Lower leg skin (tissue), 4 donors: ENCODE measurements around the gene STARD5. TPM values are rescaled to one million over a fixed set of nuclear protein-coding genes. Genes with fewer than 3 reads are reported as not detected.

ENCODE experiments used
- DNase-seq, 2 donors: peaks; one replicate each; pipeline ENCODE4 v3.0.0-alpha.2; 2019; ENCODE audit warnings: low spot score in 2 of 2
- H3K4me3 ChIP-seq: fragments of 200-600 bp; sonication (generic); 2 replicates; pipeline ENCODE4 v1.5.1; 2017; ENCODE audit warnings: mild to moderate bottlenecking, low read depth; ENCODE audit not compliant: poor library complexity, severe bottlenecking
- POLR2A ChIP-seq, 2 donors: fragments of 450-650 bp; IDR thresholded peaks; one replicate each; pipeline ENCODE4 v1.6.1; 2016 to 2017; ENCODE audit warnings: antibody characterized with exemption in 2 of 2, mild to moderate bottlenecking in 1 of 2, moderate library complexity in 1 of 2
- WGBS, 2 donors: methylation state at CpG; one replicate each; pipeline ENCODE4 v1.1.5; 2018; 5-methylcytosine and 5-hydroxymethylcytosine counted together
- intact Hi-C: fragments of 100-400 bp; cut with DNase I; formaldehyde crosslinking; loops from one replicate; pipeline ENCODE4 v1.15.0; 2023; ENCODE audit warnings: low total_unique reads
- total RNA-seq, 4 donors: library from RNA; depleted of rRNA; stranded (reverse); fragments of >200 nt; gene quantifications; one replicate each; pipeline ENCODE4 v1.1.0, GENCODE V29; 2016
- TF ChIP-seq, protein P1 (sequence below), 3 donors: fragments of 450-650 bp; IDR thresholded peaks; one replicate each; pipeline ENCODE4 v1.5.1; 2016; ENCODE audit warnings: antibody characterized with exemption in 3 of 3, mild to moderate bottlenecking in 3 of 3, moderate library complexity in 2 of 3

Gene STARD5
- total RNA-seq, 4 donors from 2014 or later, result 57.0 to 108 (median 92.7) TPM

DNA sequence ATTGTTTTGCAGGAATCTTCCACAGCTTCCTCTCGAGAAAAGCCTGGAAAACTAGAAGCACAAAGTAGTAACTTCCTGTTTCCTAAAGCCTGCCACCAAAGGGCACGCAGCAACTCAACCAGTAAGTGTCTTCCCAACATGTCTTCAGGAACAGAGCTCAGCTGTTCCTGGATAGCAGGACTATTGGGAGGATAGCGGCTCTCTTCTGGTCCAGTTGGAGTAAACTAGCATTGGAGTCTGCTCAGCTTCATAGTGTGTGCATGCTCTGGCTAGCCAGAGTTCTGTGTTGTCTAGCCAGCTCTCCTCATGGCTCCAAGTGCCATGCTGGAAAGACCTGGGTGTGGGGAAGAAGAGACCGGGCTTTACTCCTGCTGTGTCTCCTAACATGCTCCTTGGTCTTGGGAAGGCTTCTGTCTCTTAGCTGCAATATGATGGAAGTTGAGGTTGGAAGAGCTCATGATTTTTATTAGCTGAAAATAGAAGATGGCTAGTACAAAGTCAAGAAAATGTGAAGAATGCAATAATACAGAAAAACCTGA, 64.1 kb downstream of the STARD5 start:
- TF ChIP-seq, protein P1, sequence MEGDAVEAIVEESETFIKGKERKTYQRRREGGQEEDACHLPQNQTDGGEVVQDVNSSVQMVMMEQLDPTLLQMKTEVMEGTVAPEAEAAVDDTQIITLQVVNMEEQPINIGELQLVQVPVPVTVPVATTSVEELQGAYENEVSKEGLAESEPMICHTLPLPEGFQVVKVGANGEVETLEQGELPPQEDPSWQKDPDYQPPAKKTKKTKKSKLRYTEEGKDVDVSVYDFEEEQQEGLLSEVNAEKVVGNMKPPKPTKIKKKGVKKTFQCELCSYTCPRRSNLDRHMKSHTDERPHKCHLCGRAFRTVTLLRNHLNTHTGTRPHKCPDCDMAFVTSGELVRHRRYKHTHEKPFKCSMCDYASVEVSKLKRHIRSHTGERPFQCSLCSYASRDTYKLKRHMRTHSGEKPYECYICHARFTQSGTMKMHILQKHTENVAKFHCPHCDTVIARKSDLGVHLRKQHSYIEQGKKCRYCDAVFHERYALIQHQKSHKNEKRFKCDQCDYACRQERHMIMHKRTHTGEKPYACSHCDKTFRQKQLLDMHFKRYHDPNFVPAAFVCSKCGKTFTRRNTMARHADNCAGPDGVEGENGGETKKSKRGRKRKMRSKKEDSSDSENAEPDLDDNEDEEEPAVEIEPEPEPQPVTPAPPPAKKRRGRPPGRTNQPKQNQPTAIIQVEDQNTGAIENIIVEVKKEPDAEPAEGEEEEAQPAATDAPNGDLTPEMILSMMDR (IDR thresholded peaks at IDR 0.05), result no peak
- no peak for TF ChIP-seq POLR2A (IDR thresholded peaks at IDR 0.05)
- H3K4me3 ChIP-seq, result no peak overlapping the region
- WGBS, 2 donors, result 62 to 64% methylated on average over 4 of the region's 4 CpGs
- intact Hi-C loops, result no loop called here
- peak in 1 of 2 donors; percentile 54 for DNase-seq

Other genes with a start within 250 kb of the STARD5 start
- under 1 TPM in 2 of 4 donors, not detected in 2; 0.25 to 0.49 TPM for gene CFAP161, start 189.9 kb downstream of the STARD5 start, total RNA-seq
- gene IL16, start 127.3 kb downstream of the STARD5 start, total RNA-seq, result 10 to 100 TPM in 3 of 4 donors, 1 to 10 TPM in 1; 9.7 to 15.2 (median 10.9) TPM
- under 1 TPM in 2 of 4 donors, not detected in 2; 0.05 to 0.10 TPM for gene TMC3, start 50.1 kb upstream of the STARD5 start, total RNA-seq